UCSD-AML1 (cell line): ENCODE measurements around the gene NDFIP2.
"Not testable (repeated sequence)": the region's sequence is repeated elsewhere in the genome, so short reads cannot be mapped to it uniquely, and the experiment has no call there.

ENCODE experiments used
- DNase-seq: peaks from one replicate; lab custom pipeline; 2025; ENCODE audit not compliant: unreplicated experiment; lab: John Stamatoyannopoulos, UW

Gene NDFIP2

GRCh38 chr13:79531542-79532254 lies 50.7 kb downstream of the NDFIP2 start:
- no peak for DNase-seq

GRCh38 chr13:79532576-79532975 lies 51.6 kb downstream of the NDFIP2 start:
- no peak for DNase-seq

DNA sequence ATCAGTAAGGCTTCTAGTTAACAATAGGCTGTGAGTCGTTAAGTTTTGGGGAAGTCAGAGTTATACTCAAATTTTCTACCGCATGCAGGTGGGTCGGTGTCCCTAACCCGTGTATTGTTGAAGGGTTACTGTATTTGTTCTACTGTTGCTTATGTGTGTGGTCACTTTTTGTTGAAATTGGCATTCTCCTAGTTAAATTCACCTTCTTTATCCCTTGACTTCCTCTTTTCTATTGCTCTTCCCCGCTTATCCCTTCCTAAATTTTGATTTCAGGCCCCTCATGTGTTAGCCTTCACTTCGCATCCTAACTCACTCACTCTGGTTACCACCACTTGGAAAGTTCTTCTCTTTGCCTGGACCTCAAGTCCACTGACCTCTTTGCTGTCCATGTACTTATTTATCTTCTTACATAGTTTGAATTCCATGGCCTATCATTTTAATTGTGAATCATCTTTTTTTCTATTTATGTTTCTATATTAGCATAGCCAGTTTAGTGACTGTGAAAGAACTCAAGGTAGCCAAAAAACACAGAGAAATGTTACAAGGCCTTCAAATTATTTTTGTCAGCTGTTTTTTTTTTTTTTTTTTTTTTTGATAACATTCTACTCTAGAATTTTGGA lies 52.9 kb downstream of the NDFIP2 start:
- DNase-seq = no peak

GRCh38 chr13:79534596-79534995 lies 53.6 kb downstream of the NDFIP2 start:
- DNase-seq = no peak

DNA sequence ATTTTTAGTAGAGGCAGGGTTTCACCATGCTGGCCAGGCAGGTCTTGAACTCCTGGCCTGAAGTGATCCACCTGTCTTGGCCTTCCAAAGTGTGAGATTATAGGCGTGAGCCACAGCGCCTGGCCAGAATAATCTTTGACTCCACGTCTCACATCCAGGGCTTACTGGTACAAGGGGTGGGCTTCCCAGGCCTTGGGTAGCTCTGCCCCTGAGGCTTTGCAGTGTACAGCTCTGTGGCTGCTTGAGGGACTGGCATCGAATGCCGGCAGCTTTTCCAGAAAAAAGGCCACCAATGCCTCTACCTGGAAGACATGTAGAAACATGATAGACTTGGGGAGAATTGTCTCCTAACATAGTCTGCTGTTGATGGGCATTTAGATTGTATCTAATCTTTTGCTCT lies 57.8 kb downstream of the NDFIP2 start:
- no peak for DNase-seq

DNA sequence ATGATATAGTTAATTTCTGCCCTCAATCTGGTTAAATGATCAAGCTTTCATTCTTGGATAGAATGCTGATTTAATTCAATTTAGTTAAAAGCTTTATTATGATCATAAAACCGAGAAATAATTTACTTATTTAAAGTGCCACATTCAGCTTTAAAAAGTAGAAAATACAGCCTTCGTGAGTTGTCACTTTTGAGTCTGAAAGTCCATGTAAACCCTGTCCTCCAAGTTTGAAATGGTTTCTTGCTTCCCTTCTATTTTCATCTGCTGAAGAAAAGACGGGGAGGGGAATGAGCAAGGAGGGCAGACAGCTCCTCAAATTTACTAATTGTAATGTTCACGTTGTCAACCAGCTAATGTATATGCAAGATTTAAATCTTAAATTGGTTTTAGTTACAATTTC lies 59.5 kb downstream of the NDFIP2 start:
- no peak for DNase-seq

DNA sequence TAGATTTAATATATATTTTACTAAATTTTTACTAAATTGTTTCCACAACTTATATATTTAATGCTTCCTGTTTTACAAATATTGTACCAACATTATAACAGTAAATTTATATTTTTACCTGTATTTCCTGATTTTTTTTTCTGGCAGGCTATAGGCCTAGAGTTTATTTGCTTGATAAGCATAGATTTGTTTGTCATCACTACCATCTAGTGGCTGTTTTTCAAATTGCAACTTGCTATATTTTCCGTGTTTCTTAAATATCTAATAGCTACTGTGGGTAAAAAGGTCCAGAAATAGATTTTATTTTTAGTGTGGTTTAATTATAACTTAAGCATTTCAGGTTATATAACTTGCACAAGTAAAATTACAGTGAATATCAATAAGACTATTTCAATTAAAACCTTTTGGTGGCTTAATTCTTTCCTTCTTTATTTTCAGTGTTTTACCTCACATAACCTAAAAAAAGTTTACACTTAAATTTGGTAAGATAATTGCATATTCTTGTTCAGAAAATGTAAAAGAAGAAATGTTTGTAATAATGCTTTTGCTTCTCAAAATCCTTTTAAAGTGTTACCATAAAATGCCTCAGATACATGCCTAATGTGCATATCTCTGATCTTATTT lies 60.6 kb downstream of the NDFIP2 start:
- no peak for DNase-seq

DNA sequence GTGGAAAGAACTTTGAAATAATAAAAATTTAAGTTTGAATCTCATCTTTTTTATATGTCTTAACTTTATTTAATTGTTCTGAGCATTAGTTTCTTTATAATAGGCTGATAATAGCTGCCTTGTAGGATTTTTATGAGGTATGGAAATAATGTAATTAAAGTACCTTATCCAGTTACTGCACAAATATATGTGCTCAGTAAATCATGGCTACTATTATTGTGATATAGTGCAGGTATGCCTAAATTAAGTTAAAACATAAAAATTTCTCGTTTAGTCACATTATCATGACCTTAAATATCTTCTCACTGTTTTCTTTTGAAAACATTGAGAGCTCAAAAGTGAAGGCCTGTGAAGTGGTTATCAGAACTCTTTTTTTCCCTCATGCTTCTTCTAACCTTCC lies 62.9 kb downstream of the NDFIP2 start:
- DNase-seq = no peak

- DNase-seq = no peak
These were observed 66.5 kb downstream of the NDFIP2 start for GRCh38 chr13:79547211-79548195.

DNA sequence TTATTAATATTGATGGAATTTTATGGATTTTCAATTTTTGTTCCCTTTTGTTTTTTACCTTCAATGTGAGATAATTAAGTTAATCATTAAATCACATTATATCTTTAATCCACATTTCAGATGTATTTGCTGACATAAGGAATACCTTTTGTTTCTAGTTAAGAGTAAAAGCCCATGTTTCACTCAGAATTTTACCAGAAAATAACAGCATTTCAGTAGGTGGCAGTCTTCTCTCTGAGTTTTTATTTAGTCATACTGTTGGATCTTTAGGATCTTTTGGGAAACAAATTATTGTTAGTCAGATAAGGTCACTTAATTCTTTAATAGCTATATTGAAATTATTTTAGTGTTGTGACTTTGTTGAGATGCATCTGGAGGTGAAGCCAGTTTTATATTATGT lies 67.9 kb downstream of the NDFIP2 start:
- DNase-seq = no peak

DNA sequence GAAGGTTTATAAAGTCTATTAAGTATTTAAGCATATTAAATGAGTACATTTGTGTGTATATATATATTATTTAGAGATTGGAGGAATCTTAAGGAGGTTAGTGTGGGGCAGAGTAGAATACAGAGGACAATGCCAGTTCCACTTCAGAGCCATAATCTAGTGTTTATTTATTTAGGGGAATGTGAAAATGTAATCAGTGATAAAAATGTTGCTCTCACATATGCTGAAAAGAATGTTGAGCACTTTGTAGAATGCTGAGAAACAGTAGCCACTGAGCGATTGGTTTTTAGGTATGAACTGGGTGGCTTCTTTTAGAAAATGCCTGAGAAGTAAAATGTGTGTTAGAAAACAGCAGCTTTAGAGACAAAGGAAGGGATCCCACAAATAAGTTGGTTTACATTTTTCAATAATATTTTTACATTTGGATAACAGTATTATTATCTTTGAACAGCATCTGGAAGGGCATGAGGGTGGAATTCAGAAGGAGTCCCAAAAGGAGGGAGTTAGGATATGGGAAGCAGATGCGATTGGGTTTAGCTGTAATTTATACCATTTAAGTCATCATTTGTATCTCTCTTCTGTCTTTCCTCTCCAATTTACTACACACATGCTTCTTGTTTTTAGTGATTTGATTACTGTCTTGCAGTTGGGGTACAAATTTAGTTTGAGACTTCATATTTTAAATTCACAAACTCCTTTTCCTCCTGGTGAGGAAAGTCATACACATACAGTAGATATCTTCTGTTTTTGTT lies 68.6 kb downstream of the NDFIP2 start:
- DNase-seq = no peak

GRCh38 chr13:79557666-79558065 lies 76.7 kb downstream of the NDFIP2 start:
- DNase-seq = no peak

- DNase-seq = no peak
These were observed 80.0 kb downstream of the NDFIP2 start for GRCh38 chr13:79560954-79561353.

GRCh38 chr13:79562557-79562956 lies 81.6 kb downstream of the NDFIP2 start:
- DNase-seq = no peak

- no peak for DNase-seq
These were observed 85.2 kb downstream of the NDFIP2 start for GRCh38 chr13:79566118-79566517.

GRCh38 chr13:79571147-79571546 lies 90.2 kb downstream of the NDFIP2 start:
- DNase-seq = no peak

DNA sequence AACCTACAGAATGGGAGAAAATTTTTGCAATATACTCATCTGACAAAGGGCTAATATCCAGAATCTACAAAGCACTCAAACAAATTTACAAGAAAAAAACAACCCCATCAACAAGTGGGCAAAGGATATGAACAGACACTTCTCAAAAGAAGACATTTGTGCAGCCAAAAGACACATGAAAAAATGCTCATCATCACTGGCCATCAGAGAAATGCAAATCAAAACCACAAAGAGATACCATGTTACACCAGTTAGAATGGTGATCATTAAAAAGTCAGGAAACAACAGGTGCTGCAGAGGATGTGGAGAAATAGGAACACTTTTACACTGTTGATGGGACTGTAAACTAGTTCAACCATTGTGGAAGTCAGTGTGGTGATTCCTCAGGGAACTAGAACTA lies 92.9 kb downstream of the NDFIP2 start:
- not testable (repeated sequence) for DNase-seq

GRCh38 chr13:79581870-79582315 lies 100.9 kb downstream of the NDFIP2 start:
- DNase-seq = no peak

- no peak for DNase-seq
These were observed 101.9 kb downstream of the NDFIP2 start for GRCh38 chr13:79582896-79583295.

DNA sequence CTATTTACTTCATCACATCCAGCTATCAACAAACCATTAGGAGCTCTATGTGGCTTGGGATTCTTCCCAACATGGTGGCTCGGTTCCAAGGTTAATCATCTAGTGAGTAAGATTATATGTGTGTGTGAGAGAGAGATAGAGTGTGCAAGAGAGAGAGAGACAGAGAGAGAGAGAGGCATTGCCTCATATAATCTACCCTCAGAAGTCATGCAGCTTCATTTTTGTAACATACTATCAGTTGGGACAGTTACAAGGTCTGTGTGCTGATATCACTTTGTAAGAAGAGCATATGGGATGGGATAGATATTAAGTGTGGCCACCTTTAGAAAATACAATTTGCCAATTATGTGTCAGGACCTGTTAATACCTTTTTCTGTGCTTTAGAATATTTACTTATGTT lies 104.1 kb downstream of the NDFIP2 start:
- no peak for DNase-seq
